HCT116 (cell line): ENCODE measurements around the gene SEMA5A. TPM values are rescaled to one million over a fixed set of nuclear protein-coding genes. Genes with fewer than 3 reads are reported as not detected.

Experiments
- ATAC-seq: fragments of 200-7000 bp; cut with Tn5 transposase; 2 replicates; pipeline ENCODE4 v1.9.1; 2020; ENCODE audit warnings: mild to moderate bottlenecking, moderate library complexity
- BruUV-seq: library from RNA; stranded (reverse); fragments of 400-500 nt; replicated peaks from 2 replicates; lab custom pipeline; 2021; lab: Mats Ljungman, UMichigan
- CTCF ChIA-PET: fragments of 300-600 bp; sonication (Branson Sonifier 250); formaldehyde crosslinking; loops from one replicate; lab custom pipeline; 2021; ENCODE audit warnings: antibody characterized with exemption; lab: Charles Lee
- POLR2A ChIA-PET: fragments of 300-600, 350-600 bp; sonication (Branson Sonifier 250); formaldehyde crosslinking; loops from one replicate; lab custom pipeline; 2021; ENCODE audit warnings: antibody characterized with exemption; lab: Charles Lee
- RAD21 ChIA-PET, 2 experiments: fragments of 300-600 bp; sonication (Branson Sonifier 250); formaldehyde crosslinking; loops; one replicate each; lab custom pipeline; 2023; ENCODE audit warnings: low total read pairs in 2 of 2; ENCODE audit not compliant: uncharacterized antibody in 2 of 2, unreplicated experiment in 2 of 2, low non-redundant PET in 1 of 2; lab: Charles Lee
- DNase-seq: peaks from one replicate; pipeline ENCODE4 v3.0.0-alpha.2; 2010; ENCODE audit warnings: low read depth, low spot score
- H2AFZ ChIP-seq: fragments of 200-600 bp; shearing (Covaris generic), sonication (generic); 2 replicates; pipeline ENCODE4 v1.6.1; 2017; ENCODE audit warnings: low read depth, mixed run types, mixed read lengths, antibody characterized with exemption, low read length; ENCODE audit not compliant: poor library complexity, severe bottlenecking
- H3K27ac ChIP-seq: 2 replicates; pipeline ENCODE4 v1.5.1; 2012; ENCODE audit warnings: low read depth, low read length
- H3K27me3 ChIP-seq: fragments of 200-600 bp; sonication (generic); 2 replicates; pipeline ENCODE4 v1.6.1; 2016; ENCODE audit warnings: mixed run types, low read length, mixed read lengths; ENCODE audit not compliant: insufficient read depth
- H3K36me3 ChIP-seq, 2 experiments: fragments of 200-500 bp in 1 of 2; fragments of 200-600 bp in 1 of 2; sonication (Bioruptor generic) in 1 of 2; sonication (generic) in 1 of 2; 2 replicates each; pipeline versions ENCODE4 v1.5.1 to v1.6.1; 2014 to 2016; ENCODE audit warnings: low read length in 2 of 2, inconsistent platforms in 1 of 2, mixed read lengths in 1 of 2, mixed run types in 1 of 2; ENCODE audit not compliant: insufficient read depth in 2 of 2, control insufficient read depth in 1 of 2
- H3K4me1 ChIP-seq, 2 experiments: fragments of 200-600 bp in 1 of 2; sonication (generic) in 1 of 2; 2 replicates each; pipeline versions ENCODE4 v1.5.1 to v1.6.1; 2012 to 2017; ENCODE audit warnings: low read length in 2 of 2, inconsistent platforms in 1 of 2, mild to moderate bottlenecking in 1 of 2, mixed read lengths in 1 of 2, mixed run types in 1 of 2, moderate library complexity in 1 of 2; ENCODE audit not compliant: insufficient read depth in 2 of 2, control insufficient read depth in 1 of 2
- H3K4me2 ChIP-seq: fragments of 200-600 bp; sonication (generic); 2 replicates; pipeline ENCODE4 v1.6.1; 2017; ENCODE audit warnings: mixed run types, low read length, mixed read lengths
- H3K4me3 ChIP-seq, 2 experiments: fragments of 200-600 bp in 1 of 2; sonication (generic) in 1 of 2; replicated peaks in 1 of 2; 2 replicates each; pipeline ENCODE4 v1.5.1; 2011 to 2016; ENCODE audit warnings: low read length in 2 of 2, control low read depth in 1 of 2, low read depth in 1 of 2, mild to moderate bottlenecking in 1 of 2, mixed read lengths in 1 of 2, mixed run types in 1 of 2
- H3K79me2 ChIP-seq: fragments of 200-600 bp; sonication (generic); 2 replicates; pipeline ENCODE4 v1.6.1; 2017; ENCODE audit warnings: mild to moderate bottlenecking, mixed run types, low read length, moderate library complexity, mixed read lengths; ENCODE audit not compliant: insufficient read depth
- H3K9ac ChIP-seq: fragments of 200-600 bp; sonication (generic); 2 replicates; pipeline ENCODE4 v1.6.1; 2016; ENCODE audit warnings: low read length, mixed read lengths
- H3K9me2 ChIP-seq: fragments of 200-600 bp; sonication (generic), shearing (Covaris generic); 2 replicates; pipeline ENCODE4 v1.6.1; 2017; ENCODE audit warnings: mixed run types, mild to moderate bottlenecking, moderate library complexity; ENCODE audit not compliant: insufficient read depth
- H3K9me3 ChIP-seq, 2 experiments: fragments of 200-500 bp in 1 of 2; fragments of 200-600 bp in 1 of 2; sonication (Bioruptor generic) in 1 of 2; sonication (generic) in 1 of 2; 2 replicates each; pipeline ENCODE4 v1.6.1; 2014 to 2017; ENCODE audit warnings: low read length in 2 of 2, mixed read lengths in 2 of 2, inconsistent platforms in 1 of 2, low read depth in 1 of 2, mild to moderate bottlenecking in 1 of 2, mixed run types in 1 of 2, moderate library complexity in 1 of 2; ENCODE audit not compliant: control insufficient read depth in 1 of 2, insufficient read depth in 1 of 2
- H4K20me1 ChIP-seq: fragments of 200-600 bp; sonication (generic), shearing (Covaris generic); 2 replicates; pipeline ENCODE4 v1.6.1; 2017; ENCODE audit warnings: mixed run types, mild to moderate bottlenecking, moderate library complexity; ENCODE audit not compliant: insufficient read depth
- CBX3 ChIP-seq: IDR thresholded peaks from 2 replicates; pipeline ENCODE4 v1.6.1; 2012; ENCODE audit warnings: low read depth
- EGR1 ChIP-seq: IDR thresholded peaks from 2 replicates; pipeline ENCODE4 v1.6.1; 2012; ENCODE audit warnings: low read depth
- EZH2phosphoT487 ChIP-seq: fragments of 200-600 bp; IDR thresholded peaks from 2 replicates; pipeline ENCODE4 v1.6.1; 2018; ENCODE audit warnings: antibody characterized with exemption, borderline replicate concordance
- JUND ChIP-seq: IDR thresholded peaks from 2 replicates; pipeline ENCODE4 v1.6.1; 2012
- MAX ChIP-seq: IDR thresholded peaks from 2 replicates; pipeline ENCODE4 v1.6.1; 2012
- POLR2AphosphoS5 ChIP-seq: IDR thresholded peaks from 2 replicates; pipeline ENCODE4 v1.6.1; 2011; ENCODE audit warnings: mild to moderate bottlenecking, low read depth, low read length, moderate library complexity
- SRF ChIP-seq: IDR thresholded peaks from 2 replicates; pipeline ENCODE4 v1.6.1; 2012; ENCODE audit warnings: low read depth
- TCF7L2 ChIP-seq: IDR thresholded peaks from 2 replicates; pipeline ENCODE4 v1.7.0; 2011; ENCODE audit warnings: borderline replicate concordance, inconsistent platforms; ENCODE audit not compliant: insufficient read depth, insufficient read length; ENCODE audit errors: extremely low read depth
- YY1 ChIP-seq: IDR thresholded peaks from 2 replicates; pipeline ENCODE4 v1.6.1; 2011; ENCODE audit warnings: low read length, low read depth, moderate library complexity, mild to moderate bottlenecking; ENCODE audit not compliant: insufficient replicate concordance; ENCODE audit errors: extremely low read depth
- ZNF274 ChIP-seq: fragments of 200-500 bp; sonication (Bioruptor generic); IDR thresholded peaks from 2 replicates; pipeline ENCODE4 v1.6.1; 2014; ENCODE audit warnings: mild to moderate bottlenecking, low read depth, low read length, inconsistent platforms
- intact Hi-C: fragments of 100-400 bp; cut with micrococcal nuclease; formaldehyde crosslinking; loops from 2 replicates; pipeline ENCODE4 v1.10.0; 2022
- total RNA-seq: library from RNA; stranded (reverse); gene quantifications from one replicate; pipeline ENCODE4 v1.2.1, GENCODE V29; 2021; ENCODE audit not compliant: unreplicated experiment
- TF ChIP-seq, protein P1 (sequence below): IDR thresholded peaks from 2 replicates; pipeline ENCODE4 v1.6.1; 2011; ENCODE audit warnings: mild to moderate bottlenecking, low read length, moderate library complexity; ENCODE audit not compliant: insufficient replicate concordance; ENCODE audit errors: extremely low read depth

Gene SEMA5A
- total RNA-seq, 1 experiment from 2014 or later: 0.02 TPM

GRCh38 chr5:9587135-9587534 lies 41.3 kb upstream of the SEMA5A start:
- BruUV-seq: no TSS peak

DNA sequence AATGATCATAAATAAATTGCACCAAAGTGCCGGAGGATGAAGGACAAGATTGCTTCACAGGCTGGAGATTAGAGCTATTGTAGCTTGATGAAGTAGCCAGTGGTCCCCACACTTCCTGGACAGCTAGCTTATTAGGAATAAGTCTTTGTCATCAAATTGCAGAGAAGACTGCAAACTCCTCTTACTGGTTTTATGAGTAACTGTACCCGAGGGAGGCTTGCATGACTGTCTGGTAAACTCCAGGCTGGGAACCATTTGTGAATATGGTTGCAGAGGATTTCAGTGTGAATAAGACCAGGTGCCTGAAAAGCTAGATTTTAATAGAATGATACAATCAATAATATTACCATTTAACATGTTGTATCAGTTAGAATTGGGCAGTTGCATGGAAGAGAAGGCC lies 36.5 kb upstream of the SEMA5A start:
- Histone ChIP-seq H3K79me2 (no peaks in the 10 kb centered on the region), H4K20me1 (no peaks in the 10 kb centered on the region), H3K9ac (no peak overlapping the region), H3K4me3 (no peak overlapping the region), H3K27me3 (no peaks in the 10 kb centered on the region), H3K9me2 (no peaks in the 10 kb centered on the region), H3K9me3 (peaks cover 0 to 9% of the 10 kb centered on the region in 2 experiments; a peak in 1 of 4 replicates), H3K27ac (no peak overlapping the region), H3K4me1 (no peaks in the 10 kb centered on the region), H3K36me3 (no peaks in the 10 kb centered on the region), H3K4me2 (no peak overlapping the region), H2AFZ (no peak overlapping the region)
- POLR2A ChIA-PET: no interaction called here
- no TSS peak for BruUV-seq
- RAD21 ChIA-PET: interaction anchor here in 1 of 2 experiments (0.5 kb wide), 1 partner anchor 39 kb away, joined by 3 read pairs; no protein-coding TSS in a partner anchor
- TF ChIP-seq YY1: no peak
- no peak for TF ChIP-seq ZNF274
- TF ChIP-seq POLR2AphosphoS5: no peak
- TF ChIP-seq JUND: no peak
- no peak for TF ChIP-seq CBX3
- TF ChIP-seq SRF: no peak
- TF ChIP-seq EZH2phosphoT487: no peak
- TF ChIP-seq, protein P1, sequence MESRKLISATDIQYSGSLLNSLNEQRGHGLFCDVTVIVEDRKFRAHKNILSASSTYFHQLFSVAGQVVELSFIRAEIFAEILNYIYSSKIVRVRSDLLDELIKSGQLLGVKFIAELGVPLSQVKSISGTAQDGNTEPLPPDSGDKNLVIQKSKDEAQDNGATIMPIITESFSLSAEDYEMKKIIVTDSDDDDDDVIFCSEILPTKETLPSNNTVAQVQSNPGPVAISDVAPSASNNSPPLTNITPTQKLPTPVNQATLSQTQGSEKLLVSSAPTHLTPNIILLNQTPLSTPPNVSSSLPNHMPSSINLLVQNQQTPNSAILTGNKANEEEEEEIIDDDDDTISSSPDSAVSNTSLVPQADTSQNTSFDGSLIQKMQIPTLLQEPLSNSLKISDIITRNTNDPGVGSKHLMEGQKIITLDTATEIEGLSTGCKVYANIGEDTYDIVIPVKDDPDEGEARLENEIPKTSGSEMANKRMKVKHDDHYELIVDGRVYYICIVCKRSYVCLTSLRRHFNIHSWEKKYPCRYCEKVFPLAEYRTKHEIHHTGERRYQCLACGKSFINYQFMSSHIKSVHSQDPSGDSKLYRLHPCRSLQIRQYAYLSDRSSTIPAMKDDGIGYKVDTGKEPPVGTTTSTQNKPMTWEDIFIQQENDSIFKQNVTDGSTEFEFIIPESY: no peak
- no peak for TF ChIP-seq TCF7L2
- no peak for TF ChIP-seq EGR1
- no peak for TF ChIP-seq MAX
- ATAC-seq (no peak), DNase-seq (no peak)
- intact Hi-C loops: no loop called here
- CTCF ChIA-PET: no interaction called here

More at GRCh38 chr5:9587135-9587534, 41.3 kb upstream of the SEMA5A start:
- no peak for TF ChIP-seq YY1
- no peaks in the 10 kb centered on the region for H3K4me1 ChIP-seq
- H3K4me2 ChIP-seq: no peak overlapping the region
- intact Hi-C loops: no loop called here
- DNase-seq (no peak), ATAC-seq (no peak)
- peaks cover 0 to 3% of the 10 kb centered on the region in 2 experiments; a peak in 2 of 4 replicates for H3K9me3 ChIP-seq
- ChIA-PET POLR2A (no interaction called here), CTCF (no interaction called here), RAD21 (no interaction called here)
- no peaks in the 10 kb centered on the region for H3K27me3 ChIP-seq
- no peak overlapping the region for H3K9ac ChIP-seq
- H2AFZ ChIP-seq: no peak overlapping the region
- no peaks in the 10 kb centered on the region for H3K79me2 ChIP-seq
- no peaks in the 10 kb centered on the region for H3K36me3 ChIP-seq
- no peak overlapping the region for H3K4me3 ChIP-seq
- no peaks in the 10 kb centered on the region for H3K9me2 ChIP-seq
- H3K27ac ChIP-seq: no peak overlapping the region
- no peaks in the 10 kb centered on the region for H4K20me1 ChIP-seq
